ENCODE measurements around the gene POR. TPM values are rescaled to one million over a fixed set of nuclear protein-coding genes. Genes with fewer than 3 reads are reported as not detected.

Gene POR
- total and polyA plus RNA-seq, 2 of the 13 experiments (the other 11 are each of a cell fraction or from before 2014, with no cell fraction given) = 145 to 266 TPM

GRCh38 chr7:75962607-75963380, 47.8 kb downstream of the POR start (continued):
- TF ChIP-seq KAT2B (IDR thresholded peaks at IDR 0.05; ENCODE audit: borderline replicate concordance, low read depth, low read length) (no peak), RARG (CRISPR knock-in tag; IDR thresholded peaks at IDR 0.05; ENCODE audit: low read depth) (no peak), ZNF782 (CRISPR knock-in tag; IDR thresholded peaks at IDR 0.05; ENCODE audit: borderline replicate concordance) (peak; percentile 62; the same call in 1 of the 2 replicates), ZFP41 (CRISPR knock-in tag; IDR thresholded peaks at IDR 0.05; ENCODE audit: borderline replicate concordance) (no peak), SMARCE1 (IDR thresholded peaks at IDR 0.05; ENCODE audit: borderline replicate concordance) (no peak), GMEB1 (CRISPR knock-in tag; IDR thresholded peaks at IDR 0.05; ENCODE audit: borderline replicate concordance) (peak; percentile 29; the same call in 1 of the 2 replicates), PCBP1 (IDR thresholded peaks at IDR 0.05; ENCODE audit: borderline replicate concordance, low read depth, low read length) (no peak), HDAC2 (CRISPR knock-in tag; IDR thresholded peaks at IDR 0.05) (peak; percentile 88), ELK4 (CRISPR knock-in tag; IDR thresholded peaks at IDR 0.05; ENCODE audit: borderline replicate concordance) (no peak), ZNF75D (CRISPR knock-in tag; IDR thresholded peaks at IDR 0.05; ENCODE audit: borderline replicate concordance) (no peak), ZFP82 (CRISPR knock-in tag; IDR thresholded peaks at IDR 0.05; ENCODE audit: borderline replicate concordance) (no peak), SP2 (CRISPR knock-in tag; IDR thresholded peaks at IDR 0.05) (no peak), HOMEZ (CRISPR knock-in tag; IDR thresholded peaks at IDR 0.05; ENCODE audit: low read depth) (0 out of 2 replicates have a peak, but pooled peaks have one; percentile 21), MLLT10 (CRISPR knock-in tag; IDR thresholded peaks at IDR 0.05) (no peak), SMAD3 (CRISPR knock-in tag; IDR thresholded peaks at IDR 0.05) (peak; percentile 55; the same call in 1 of the 2 replicates), ATRX (CRISPR knock-in tag; IDR thresholded peaks at IDR 0.05; ENCODE audit: borderline replicate concordance) (no peak), IKZF5 (CRISPR knock-in tag; IDR thresholded peaks at IDR 0.05) (no peak; the same call in 1 of the 2 replicates), ONECUT2 (CRISPR knock-in tag; IDR thresholded peaks at IDR 0.05) (no peak), ZNF451 (CRISPR knock-in tag; IDR thresholded peaks at IDR 0.05) (0 out of 2 replicates have a peak, but pooled peaks have one; percentile 42), PRDM4 (CRISPR knock-in tag; IDR thresholded peaks at IDR 0.05; ENCODE audit: borderline replicate concordance) (no peak), ZNF703 (CRISPR knock-in tag; IDR thresholded peaks at IDR 0.05; ENCODE audit: borderline replicate concordance) (no peak)
